Coronary artery (tissue), 2 donors: ENCODE data around the gene CRYBB3.

ENCODE experiments used
- DNase-seq: peaks from one replicate; pipeline ENCODE4 v3.0.0-alpha.2; 2017; ENCODE audit warnings: low spot score
- H3K27ac ChIP-seq, 2 donors: fragments of 200-600 bp; sonication (generic); one replicate each; pipeline ENCODE4 v1.5.1; 2016 to 2019
- H3K4me3 ChIP-seq: fragments of 200-600 bp; sonication (generic); 2 replicates; pipeline ENCODE4 v1.5.1; 2016; ENCODE audit warnings: mild to moderate bottlenecking, moderate library complexity
- CTCF ChIP-seq: fragments of 200-600 bp; sonication (generic); IDR thresholded peaks from one replicate; pipeline ENCODE4 v1.5.1; 2019; ENCODE audit warnings: antibody characterized with exemption

CRYBB3 gene

GRCh38 chr22:25206998-25207397, 7.3 kb downstream of the CRYBB3 start:
- DNase-seq, result no peak
- Histone ChIP-seq H3K4me3 (no peak overlapping the region), H3K27ac (no peak overlapping the region)
- TF ChIP-seq CTCF, result no peak

- DNase-seq, result no peak
- H3K4me3 ChIP-seq, result no peak overlapping the region
- TF ChIP-seq CTCF, result no peak
- no peak overlapping the region for H3K27ac ChIP-seq
Observed at GRCh38 chr22:25207553-25208157, 8.0 kb downstream of the CRYBB3 start.

DNA sequence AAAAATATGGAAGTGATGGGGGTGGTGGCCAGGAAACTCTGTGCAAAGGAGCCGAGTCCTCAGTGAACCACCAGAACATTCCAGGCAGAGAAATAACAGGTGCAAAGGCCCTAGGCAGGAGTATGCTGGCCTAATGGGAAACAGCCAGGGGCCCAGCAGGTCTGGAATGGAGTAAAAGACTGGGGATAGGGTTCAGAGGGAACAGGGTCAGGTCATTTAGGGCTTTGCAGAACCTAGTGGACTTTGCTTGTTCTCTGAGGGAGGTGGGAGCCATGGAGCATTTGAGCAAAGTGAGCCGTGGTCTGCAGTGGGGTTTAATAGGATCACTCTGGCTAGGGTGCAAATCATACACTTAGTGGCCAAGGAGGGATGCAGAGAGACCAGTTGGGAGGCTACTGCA, 8.7 kb downstream of the CRYBB3 start:
- H3K27ac ChIP-seq, result no peak overlapping the region
- TF ChIP-seq CTCF, result no peak
- no peak for DNase-seq
- H3K4me3 ChIP-seq, result no peak overlapping the region

GRCh38 chr22:25208743-25209505, 9.3 kb downstream of the CRYBB3 start:
- H3K4me3 ChIP-seq, result no peak overlapping the region

DNA sequence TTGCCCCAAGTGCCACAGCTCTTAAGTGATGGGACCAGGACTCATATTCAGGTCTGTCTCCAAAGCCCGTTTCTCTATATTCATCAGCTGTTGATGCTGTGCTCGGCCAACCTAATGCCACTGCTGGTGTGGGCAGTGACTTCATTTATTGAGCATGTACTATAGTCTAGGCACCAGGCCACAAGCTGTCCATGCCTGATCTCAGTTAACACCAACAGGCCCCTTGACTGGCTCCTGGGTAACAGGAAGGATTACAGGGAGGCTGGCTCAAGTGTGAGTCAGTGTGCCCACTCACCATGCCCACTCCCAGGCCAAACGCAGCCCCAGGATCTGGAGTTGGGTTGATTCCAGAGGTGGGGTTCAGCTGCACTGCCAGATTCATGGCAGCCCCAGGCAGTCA, 11.1 kb downstream of the CRYBB3 start:
- no peak for TF ChIP-seq CTCF
- Histone ChIP-seq H3K27ac (no peak overlapping the region), H3K4me3 (no peak overlapping the region)
- DNase-seq, result no peak

More at GRCh38 chr22:25208743-25209505, 9.3 kb downstream of the CRYBB3 start:
- no peak overlapping the region for H3K27ac ChIP-seq
- DNase-seq, result no peak
- TF ChIP-seq CTCF, result no peak

DNA sequence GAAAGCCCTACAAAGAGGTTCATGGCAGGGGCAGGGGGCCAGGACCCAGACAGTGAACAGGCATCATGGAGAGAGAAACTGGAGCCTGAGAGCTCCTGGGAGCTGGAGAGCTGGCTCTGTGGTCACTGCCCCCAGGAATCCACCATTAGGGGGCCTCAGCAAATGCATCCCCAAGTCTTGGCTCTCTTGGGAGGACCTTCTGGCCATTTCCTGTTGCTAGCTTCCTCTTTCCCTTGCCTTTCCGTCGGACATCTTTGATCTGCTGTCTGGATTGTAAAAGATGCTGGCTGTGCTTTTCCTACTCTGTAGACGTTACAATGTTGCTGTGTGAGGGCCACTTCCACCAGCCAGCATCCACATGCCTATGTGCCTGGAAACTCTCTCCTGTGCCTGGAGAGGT, 12.7 kb downstream of the CRYBB3 start:
- Histone ChIP-seq H3K4me3 (no peak overlapping the region), H3K27ac (no peak overlapping the region)
- no peak for DNase-seq
- TF ChIP-seq CTCF, result no peak

- Histone ChIP-seq H3K4me3 (no peak overlapping the region), H3K27ac (no peak overlapping the region)
- no peak for DNase-seq
- TF ChIP-seq CTCF, result no peak
Observed at GRCh38 chr22:25213221-25213620, 13.6 kb downstream of the CRYBB3 start.
